ENCODE data around the gene RNF121. TPM values are rescaled to one million over a fixed set of nuclear protein-coding genes. Genes with fewer than 3 reads are reported as not detected.
A peak's percentile ranks its signal among the peaks of the same experiment; 100 is the strongest.

Gene RNF121
- total and polyA plus RNA-seq, 2 of the 4 experiments (the other 2 are of a cell fraction), result 43.4 to 88.7 TPM

- H4K5ac ChIP-seq (ENCODE audit: low read depth, low read length), result no peak overlapping the region
- peaks cover 24 to 63% of the 10 kb centered on the region in 2 experiments for H3K79me1 ChIP-seq (ENCODE audit: low read depth in 1 of 2, low read length in 2 of 2)
- dilution Hi-C loops (cut with HindIII; ENCODE audit: low sequenced_read_pairs, unreplicated experiment) (no loop called here), in situ Hi-C loops (cut with MboI; ENCODE audit: low sequenced_read_pairs) (no loop called here), intact Hi-C loops (cut with micrococcal nuclease) (no loop called here)
- H4K8ac ChIP-seq (ENCODE audit: low read depth in 2 of 2, low read length in 2 of 2), result no peak overlapping the region
- no peak overlapping the region for H3K9ac ChIP-seq (ENCODE audit: low read depth, low read length)
- ATAC-seq (ENCODE audit: low read depth), result no peak
- H2BK20ac ChIP-seq (ENCODE audit: low read depth, low read length), result no peak overlapping the region
- TF ChIP-seq POLR2A (IDR thresholded peaks at IDR 0.05; ENCODE audit: low read depth, low read length), result no peak
- no peak for TF ChIP-seq USF2 (IDR thresholded peaks at IDR 0.05; ENCODE audit: low read depth, low read length)
- no peak for TF ChIP-seq SMC3 (IDR thresholded peaks at IDR 0.05; ENCODE audit: low read depth, low read length)
- no peak for TF ChIP-seq MAZ (IDR thresholded peaks at IDR 0.05; ENCODE audit: borderline replicate concordance, low read depth, low read length)
- no peak for TF ChIP-seq NFE2L2 (IDR thresholded peaks at IDR 0.05; ENCODE audit: low read depth, low read length)
- no peak for TF ChIP-seq MAFK (IDR thresholded peaks at IDR 0.05; ENCODE audit: low read depth, low read length)
- TF ChIP-seq BHLHE40 (IDR thresholded peaks at IDR 0.05; ENCODE audit: low read depth, low read length), result no peak
- TF ChIP-seq RCOR1 (IDR thresholded peaks at IDR 0.05; ENCODE audit: insufficient replicate concordance, low read length), result no peak
- no peak for TF ChIP-seq CHD1 (IDR thresholded peaks at IDR 0.05; ENCODE audit: low read depth, low read length)
- TF ChIP-seq CEBPB (IDR thresholded peaks at IDR 0.05; ENCODE audit: low read depth, low read length), result no peak
- TF ChIP-seq FOS (IDR thresholded peaks at IDR 0.05; ENCODE audit: low read depth, low read length), result no peak
- TF ChIP-seq MXI1 (IDR thresholded peaks at IDR 0.05; ENCODE audit: borderline replicate concordance, low read depth, low read length), result no peak
- no peak for TF ChIP-seq RAD21 (IDR thresholded peaks at IDR 0.05; ENCODE audit: low read length)
- no peak for TF ChIP-seq ELK1 (IDR thresholded peaks at IDR 0.05; ENCODE audit: borderline replicate concordance, low read depth, low read length)
- no peak for TF ChIP-seq RFX5 (IDR thresholded peaks at IDR 0.05; ENCODE audit: low read depth, low read length)
- H3K9me1 ChIP-seq (ENCODE audit: insufficient read depth, low read length), result 0 out of 2 replicates have a peak, but pooled peaks cover 5% of the 10 kb centered on the region
- no peak overlapping the region for H3K4me3 ChIP-seq (ENCODE audit: insufficient read depth, low read depth, low read length)
- H3K36me3 ChIP-seq (ENCODE audit: control insufficient read depth, insufficient read depth, low read length), result peaks cover 96% of the 10 kb centered on the region
- no peaks in the 10 kb centered on the region for H3K4me1 ChIP-seq (ENCODE audit: control insufficient read depth, insufficient read depth, low read length)
- H3K56ac ChIP-seq (ENCODE audit: extremely low read depth, insufficient read depth, low read length), result no peak overlapping the region
- H3K14ac ChIP-seq (replicated peaks; ENCODE audit: low read depth, low read length), result no peak overlapping the region
- H3K9me3 ChIP-seq (ENCODE audit: control insufficient read depth, insufficient read depth, low read length), result no peaks in the 10 kb centered on the region
- peak; percentile 17 for DNase-seq
- no peak overlapping the region for H2BK120ac ChIP-seq (ENCODE audit: low read depth, low read length)
- no peak overlapping the region for H3K4ac ChIP-seq (ENCODE audit: low read depth, low read length)
- H2BK15ac ChIP-seq (ENCODE audit: low read depth, low read length), result no peak overlapping the region
- no peak overlapping the region for H3K27ac ChIP-seq (ENCODE audit: insufficient read depth, low read length)
- H2AFZ ChIP-seq (replicated peaks; ENCODE audit: low read length, poor library complexity), result no peak overlapping the region
- H3K23ac ChIP-seq (ENCODE audit: low read depth, low read length), result no peak overlapping the region
- H4K91ac ChIP-seq (ENCODE audit: insufficient read depth, low read depth, low read length), result no peak overlapping the region
- H3K4me2 ChIP-seq (ENCODE audit: low read depth, low read length), result no peak overlapping the region
- ChIA-PET CTCF (interaction anchor here (0.7 kb wide), 1 partner anchor 79 kb away, joined by 3 read pairs; no protein-coding TSS in a partner anchor), POLR2A (ENCODE audit: unreplicated experiment) (no interaction called here)
- WGBS, 2 experiments (ENCODE audit: extremely low coverage in 2 of 2, insufficient read length in 1 of 2), result 82% methylated on average over 30 of the region's 33 CpGs; no CpG with 5 or more reads in 1 of the 2 experiments
- no TSS peak for BruUV-seq (replicated peaks)
- H2AK9ac ChIP-seq (replicated peaks; ENCODE audit: low read depth, low read length, poor library complexity), result no peak overlapping the region
- no peak overlapping the region for H2AK5ac ChIP-seq (ENCODE audit: low read depth, low read length)
- peaks cover 42% of the 10 kb centered on the region for H4K20me1 ChIP-seq (ENCODE audit: insufficient read depth, low read length)
- no peaks in the 10 kb centered on the region for H3K27me3 ChIP-seq (ENCODE audit: control insufficient read depth, insufficient read depth, low read length)
- no peak overlapping the region for H2BK5ac ChIP-seq (ENCODE audit: low read depth, low read length, poor library complexity, severe bottlenecking)
- no peak overlapping the region for H3K18ac ChIP-seq (ENCODE audit: low read depth, low read length)
Measured at GRCh38 chr11:72012897-72013721, 84.3 kb downstream of the RNF121 start.
